GM23338 (cell line): ENCODE results near the gene SRMS. TPM values are rescaled to one million over a fixed set of nuclear protein-coding genes. Genes with fewer than 3 reads are reported as not detected.

Source experiments
- ATAC-seq: fragments of 200-7000 bp; cut with Tn5 transposase; 3 replicates; pipeline ENCODE4 v1.9.1; 2020
- DNase-seq: peaks from one replicate; pipeline ENCODE4 v3.0.0-alpha.2; 2015; ENCODE audit warnings: low spot score
- H2AFZ ChIP-seq: fragments of 200-600 bp; sonication (generic); 2 replicates; pipeline ENCODE4 v1.8.0; 2016; ENCODE audit warnings: antibody characterized with exemption, mild to moderate bottlenecking, moderate library complexity
- H3F3A ChIP-seq: fragments of 200-600 bp; sonication (generic); replicated peaks from 2 replicates; pipeline ENCODE4 v1.8.0; 2017; ENCODE audit warnings: antibody characterized with exemption, mixed run types, low read depth
- H3K27ac ChIP-seq: fragments of 200-600 bp; sonication (generic); 2 replicates; pipeline ENCODE4 v1.6.1; 2016; ENCODE audit warnings: low read depth
- H3K27me3 ChIP-seq: fragments of 200-600 bp; sonication (generic); 2 replicates; pipeline ENCODE4 v1.8.0; 2016; ENCODE audit warnings: mild to moderate bottlenecking, mixed run types, moderate library complexity; ENCODE audit not compliant: insufficient read depth
- H3K36me3 ChIP-seq: fragments of 200-600 bp; sonication (generic); 2 replicates; pipeline ENCODE4 v1.8.0; 2016; ENCODE audit warnings: mild to moderate bottlenecking; ENCODE audit not compliant: insufficient read depth
- H3K4me1 ChIP-seq: fragments of 200-600 bp; sonication (generic); 2 replicates; pipeline ENCODE4 v1.8.0; 2016; ENCODE audit warnings: mild to moderate bottlenecking, moderate library complexity; ENCODE audit not compliant: insufficient read depth
- H3K4me2 ChIP-seq: fragments of 200-600 bp; sonication (generic); 2 replicates; pipeline ENCODE4 v1.7.1; 2017; ENCODE audit warnings: mixed run types
- H3K4me3 ChIP-seq: fragments of 200-600 bp; sonication (generic); 2 replicates; pipeline ENCODE4 v1.6.1; 2016; ENCODE audit warnings: mixed run types
- H3K79me2 ChIP-seq: fragments of 200-600 bp; sonication (generic); replicated peaks from 2 replicates; pipeline ENCODE4 v1.8.0; 2017; ENCODE audit warnings: mild to moderate bottlenecking; ENCODE audit not compliant: insufficient read depth
- H3K9me2 ChIP-seq: fragments of 200-600 bp; sonication (generic); 2 replicates; pipeline ENCODE4 v1.8.0; 2017; ENCODE audit not compliant: insufficient read depth
- H4K20me1 ChIP-seq: fragments of 200-600 bp; sonication (generic); replicated peaks from 2 replicates; pipeline ENCODE4 v1.8.0; 2017; ENCODE audit warnings: mild to moderate bottlenecking; ENCODE audit not compliant: insufficient read depth
- H3K27ac Mint-ChIP-seq: 2 replicates; pipeline ENCODE4 v1.8.0; 2020; ENCODE audit warnings: inconsistent platforms, mild to moderate bottlenecking, moderate library complexity, mixed read lengths
- H3K27me3 Mint-ChIP-seq: 3 replicates; pipeline ENCODE4 v1.8.0; 2022; ENCODE audit warnings: low read depth, mild to moderate bottlenecking, moderate library complexity, mixed read lengths, inconsistent platforms; ENCODE audit not compliant: insufficient read depth, poor library complexity
- H3K36me3 Mint-ChIP-seq: 3 replicates; pipeline ENCODE4 v1.8.0; 2021; ENCODE audit warnings: low read depth, mild to moderate bottlenecking, inconsistent platforms, moderate library complexity, mixed read lengths
- H3K4me1 Mint-ChIP-seq: 3 replicates; pipeline ENCODE4 v1.8.0; 2020; ENCODE audit warnings: mild to moderate bottlenecking, inconsistent platforms, mixed read lengths
- H3K4me3 Mint-ChIP-seq: 3 replicates; pipeline ENCODE4 v1.8.0; 2021; ENCODE audit warnings: moderate library complexity, mild to moderate bottlenecking, inconsistent platforms, mixed read lengths
- H3K9me3 Mint-ChIP-seq: 3 replicates; pipeline ENCODE4 v1.8.0; 2020; ENCODE audit warnings: moderate library complexity, mild to moderate bottlenecking, inconsistent platforms, mixed read lengths
- CREB1 ChIP-seq: fragments of 250-450 bp; sonication (Bioruptor Pico); IDR thresholded peaks from 2 replicates; pipeline ENCODE4 v1.5.0; 2020; ENCODE audit warnings: low read depth, mild to moderate bottlenecking, moderate library complexity
- CTCF ChIP-seq, 2 experiments: fragments of 200-600 bp in 1 of 2; sonication (generic) in 1 of 2; conservative IDR thresholded peaks; 2 replicates each; pipeline versions ENCODE4 v1.5.1 to v1.6.1; 2016 to 2017; ENCODE audit warnings: antibody characterized with exemption in 2 of 2, low read depth in 2 of 2, mild to moderate bottlenecking in 2 of 2, moderate library complexity in 1 of 2
- ETS1 ChIP-seq: IDR thresholded peaks from 2 replicates; pipeline ENCODE4 v1.6.1; 2016; ENCODE audit warnings: antibody characterized with exemption
- EZH2 ChIP-seq: fragments of 200-600 bp; sonication (generic); IDR thresholded peaks from one replicate; pipeline ENCODE4 v1.8.0; 2017; ENCODE audit warnings: antibody characterized with exemption, mild to moderate bottlenecking, low read depth; ENCODE audit not compliant: unreplicated experiment
- EZH2phosphoT487 ChIP-seq: fragments of 200-600 bp; sonication (generic); IDR thresholded peaks from one replicate; pipeline ENCODE4 v1.8.1; 2018; ENCODE audit warnings: antibody characterized with exemption; ENCODE audit not compliant: unreplicated experiment
- JUNB ChIP-seq: IDR thresholded peaks from one replicate; pipeline ENCODE4 v1.6.1; 2016; ENCODE audit warnings: antibody characterized with exemption; ENCODE audit not compliant: unreplicated experiment
- NANOG ChIP-seq: IDR thresholded peaks from 2 replicates; pipeline ENCODE4 v1.6.1; 2016; ENCODE audit warnings: antibody characterized with exemption, borderline replicate concordance
- POLR2AphosphoS5 ChIP-seq: IDR thresholded peaks from 2 replicates; pipeline ENCODE4 v1.6.1; 2016; ENCODE audit warnings: antibody characterized with exemption, low read depth
- REST ChIP-seq: IDR thresholded peaks from one replicate; pipeline ENCODE4 v1.6.1; 2018; ENCODE audit warnings: antibody characterized with exemption; ENCODE audit not compliant: unreplicated experiment
- STAT1 ChIP-seq: IDR thresholded peaks from one replicate; pipeline ENCODE4 v1.6.1; 2016; ENCODE audit warnings: antibody characterized with exemption; ENCODE audit not compliant: unreplicated experiment
- ZNF114 ChIP-seq: fragments of 250-450 bp; sonication (Bioruptor Pico); IDR thresholded peaks from 2 replicates; pipeline ENCODE4 v1.5.0; 2020; ENCODE audit warnings: mild to moderate bottlenecking, moderate library complexity
- ZNF331 ChIP-seq: fragments of 250-450 bp; sonication (Bioruptor Pico); IDR thresholded peaks from 2 replicates; pipeline ENCODE4 v1.5.0; 2020; ENCODE audit warnings: low read depth, mild to moderate bottlenecking, moderate library complexity
- ZNF462 ChIP-seq: fragments of 250-450 bp; sonication (Bioruptor Pico); IDR thresholded peaks from 2 replicates; pipeline ENCODE4 v1.5.0; 2020; ENCODE audit warnings: mild to moderate bottlenecking, moderate library complexity
- polyA plus RNA-seq: library from polyadenylated mRNA; unstranded; fragments of >200 nt; fragmentation: Nextera tagmentation; extraction: Ambion mirVana; gene quantifications from 2 replicates; pipeline ENCODE4 v1.2.1, GENCODE V29; 2016
- total RNA-seq: library from RNA; depleted of rRNA; stranded (reverse); fragments of >200 nt; shearing (Covaris generic); gene quantifications from 2 replicates; pipeline ENCODE4 v1.2.3, GENCODE V29; 2014

The SRMS gene
- total and polyA plus RNA-seq, 2 experiments from 2014 or later, result 0.23 to 0.59 TPM

- Histone ChIP-seq H3K4me3 (no peak overlapping the region), H3F3A (0 out of 2 replicates have a peak, but pooled peaks cover 2% of the 10 kb centered on the region), H3K9me2 (no peaks in the 10 kb centered on the region), H4K20me1 (no peaks in the 10 kb centered on the region), H2AFZ (no peak overlapping the region), H3K4me2 (no peak overlapping the region), H3K36me3 (no peaks in the 10 kb centered on the region), H3K4me1 (no peaks in the 10 kb centered on the region), H3K79me2 (no peaks in the 10 kb centered on the region), H3K27me3 (no peaks in the 10 kb centered on the region), H3K27ac (no peak overlapping the region)
- Mint-ChIP-seq H3K9me3 (no peaks in the 10 kb centered on the region), H3K4me1 (no peaks in the 10 kb centered on the region), H3K36me3 (peaks cover 18% of the 10 kb centered on the region), H3K4me3 (no peak overlapping the region), H3K27me3 (peaks cover 3% of the 10 kb centered on the region), H3K27ac (no peak overlapping the region; the same call in 1 of the 2 replicates)
- ATAC-seq (no peak), DNase-seq (no peak)
- no peak for TF ChIP-seq ZNF114 (CRISPR knock-in tag)
- no peak for TF ChIP-seq STAT1
- no peak for TF ChIP-seq EZH2
- TF ChIP-seq EZH2phosphoT487, result no peak
- no peak for TF ChIP-seq CTCF (conservative IDR thresholded peaks at IDR 0.05; ENCODE audit: low read depth in 2 of 2)
- TF ChIP-seq REST, result no peak
- TF ChIP-seq CREB1 (CRISPR knock-in tag), result no peak
- no peak for TF ChIP-seq JUNB
- no peak for TF ChIP-seq ZNF462 (CRISPR knock-in tag)
- TF ChIP-seq POLR2AphosphoS5, result no peak
- TF ChIP-seq ZNF331 (CRISPR knock-in tag), result no peak
- no peak for TF ChIP-seq ETS1
- TF ChIP-seq NANOG, result no peak
Measured at GRCh38 chr20:63590218-63591146, 42.9 kb upstream of the SRMS start.
